ENCODE results near the gene HS2ST1. TPM values are rescaled to one million over a fixed set of nuclear protein-coding genes. Genes with fewer than 3 reads are reported as not detected.

Gene HS2ST1
- total and polyA plus RNA-seq, 5 donors from 2014 or later: 7.7 to 12.3 (median 8.0) TPM

GRCh38 chr1:87028576-87028975 is 114.1 kb downstream of the HS2ST1 start:
- H3K36me3 ChIP-seq (ENCODE audit: control insufficient read depth, insufficient read depth, low read length): no peaks in the 10 kb centered on the region
- no peak for DNase-seq
- Mint-ChIP-seq H3K9me3 (no peaks in the 10 kb centered on the region), H3K4me3 (no peak overlapping the region), H3K27me3 (no peaks in the 10 kb centered on the region), H3K4me1 (peaks cover 2 to 14% (median 4%) of the 10 kb centered on the region in 4 donors), H3K27ac (no peak overlapping the region), H3K36me3 (no peaks in the 10 kb centered on the region)
- no peak overlapping the region for H3K27ac ChIP-seq (ENCODE audit: insufficient read depth, low read length, poor library complexity, severe bottlenecking)
- H3K9me3 ChIP-seq (ENCODE audit: control insufficient read depth in 2 of 2, low read length in 2 of 2): no peaks in the 10 kb centered on the region
- no peak overlapping the region for H3K4me3 ChIP-seq (ENCODE audit: low read depth, low read length)
- no peaks in the 10 kb centered on the region for H3K27me3 ChIP-seq (ENCODE audit: control insufficient read depth, insufficient read depth, low read length)
- no peaks in the 10 kb centered on the region for H3K4me1 ChIP-seq (ENCODE audit: control insufficient read depth, insufficient read depth, low read length, poor library complexity, severe bottlenecking)
- ATAC-seq (ENCODE audit: low read depth in 2 of 2): no peak

GRCh38 chr1:87030740-87031690 is 116.6 kb downstream of the HS2ST1 start:
- H3K9me3 Mint-ChIP-seq: peaks cover 0 to 2% (median 0%) of the 10 kb centered on the region in 7 donors
- H3K27me3 Mint-ChIP-seq: no peaks in the 10 kb centered on the region
- ATAC-seq (ENCODE audit: low read depth in 2 of 2) (no peak), DNase-seq (no peak)
- no peak overlapping the region for H3K27ac Mint-ChIP-seq
- Histone ChIP-seq H3K36me3 (ENCODE audit: control insufficient read depth, insufficient read depth, low read length) (no peaks in the 10 kb centered on the region), H3K4me1 (ENCODE audit: control insufficient read depth, insufficient read depth, low read length, poor library complexity, severe bottlenecking) (no peaks in the 10 kb centered on the region), H3K4me3 (ENCODE audit: low read depth, low read length) (no peak overlapping the region), H3K27me3 (ENCODE audit: control insufficient read depth, insufficient read depth, low read length) (no peaks in the 10 kb centered on the region), H3K27ac (ENCODE audit: insufficient read depth, low read length, poor library complexity, severe bottlenecking) (no peak overlapping the region), H3K9me3 (ENCODE audit: control insufficient read depth in 2 of 2, low read length in 2 of 2) (no peaks in the 10 kb centered on the region)
- H3K36me3 Mint-ChIP-seq: no peaks in the 10 kb centered on the region
- H3K4me3 Mint-ChIP-seq: no peak overlapping the region
- peaks cover 0 to 7% (median 4%) of the 10 kb centered on the region in 4 donors for H3K4me1 Mint-ChIP-seq

GRCh38 chr1:87034351-87034750 is 119.9 kb downstream of the HS2ST1 start:
- Histone ChIP-seq H3K9me3 (ENCODE audit: control insufficient read depth in 2 of 2, low read length in 2 of 2) (no peaks in the 10 kb centered on the region), H3K36me3 (ENCODE audit: control insufficient read depth, insufficient read depth, low read length) (no peaks in the 10 kb centered on the region), H3K27ac (ENCODE audit: insufficient read depth, low read length, poor library complexity, severe bottlenecking) (no peak overlapping the region), H3K4me1 (ENCODE audit: control insufficient read depth, insufficient read depth, low read length, poor library complexity, severe bottlenecking) (no peaks in the 10 kb centered on the region), H3K27me3 (ENCODE audit: control insufficient read depth, insufficient read depth, low read length) (no peaks in the 10 kb centered on the region), H3K4me3 (ENCODE audit: low read depth, low read length) (no peak overlapping the region)
- Mint-ChIP-seq H3K27me3 (no peaks in the 10 kb centered on the region), H3K4me1 (peaks cover 0 to 4% (median 1%) of the 10 kb centered on the region in 4 donors), H3K27ac (no peak overlapping the region), H3K4me3 (no peak overlapping the region), H3K9me3 (peaks cover 0 to 2% (median 0%) of the 10 kb centered on the region in 7 donors), H3K36me3 (no peaks in the 10 kb centered on the region)
- DNase-seq: no peak
- no peak for ATAC-seq (ENCODE audit: low read depth in 2 of 2)

- no peaks in the 10 kb centered on the region for H3K36me3 Mint-ChIP-seq
- peaks cover 6 to 18% (median 9%) of the 10 kb centered on the region in 4 donors for H3K4me1 Mint-ChIP-seq
Observed at GRCh38 chr1:87039096-87039495, 124.7 kb downstream of the HS2ST1 start.

GRCh38 chr1:87042111-87042811 is 127.8 kb downstream of the HS2ST1 start:
- H3K9me3 Mint-ChIP-seq: peaks cover 0 to 8% (median 4%) of the 10 kb centered on the region in 7 donors
- no peaks in the 10 kb centered on the region for H3K27me3 Mint-ChIP-seq
- H3K36me3 Mint-ChIP-seq: peaks cover 9% of the 10 kb centered on the region
- H3K27ac Mint-ChIP-seq: no peak overlapping the region
- Histone ChIP-seq H3K4me1 (ENCODE audit: control insufficient read depth, insufficient read depth, low read length, poor library complexity, severe bottlenecking) (peaks cover 10% of the 10 kb centered on the region), H3K4me3 (ENCODE audit: low read depth, low read length) (no peak overlapping the region), H3K27ac (ENCODE audit: insufficient read depth, low read length, poor library complexity, severe bottlenecking) (no peak overlapping the region), H3K36me3 (ENCODE audit: control insufficient read depth, insufficient read depth, low read length) (no peaks in the 10 kb centered on the region), H3K27me3 (ENCODE audit: control insufficient read depth, insufficient read depth, low read length) (no peaks in the 10 kb centered on the region), H3K9me3 (ENCODE audit: control insufficient read depth in 2 of 2, low read length in 2 of 2) (no peaks in the 10 kb centered on the region)
- H3K4me3 Mint-ChIP-seq: no peak overlapping the region
- DNase-seq: no peak
- peaks cover 23 to 27% (median 25%) of the 10 kb centered on the region in 4 donors for H3K4me1 Mint-ChIP-seq
- ATAC-seq (ENCODE audit: low read depth in 2 of 2): no peak

More at GRCh38 chr1:87039096-87039495, 124.7 kb downstream of the HS2ST1 start:
- no peak overlapping the region for H3K4me3 Mint-ChIP-seq
- no peak overlapping the region for H3K27ac ChIP-seq (ENCODE audit: insufficient read depth, low read length, poor library complexity, severe bottlenecking)
- H3K27ac Mint-ChIP-seq: no peak overlapping the region
- H3K27me3 Mint-ChIP-seq: no peaks in the 10 kb centered on the region
- no peak for ATAC-seq (ENCODE audit: low read depth in 2 of 2)
- H3K9me3 ChIP-seq (ENCODE audit: control insufficient read depth in 2 of 2, low read length in 2 of 2): no peaks in the 10 kb centered on the region
- no peak for DNase-seq
- H3K36me3 ChIP-seq (ENCODE audit: control insufficient read depth, insufficient read depth, low read length): no peaks in the 10 kb centered on the region
- no peaks in the 10 kb centered on the region for H3K4me1 ChIP-seq (ENCODE audit: control insufficient read depth, insufficient read depth, low read length, poor library complexity, severe bottlenecking)
- no peaks in the 10 kb centered on the region for H3K27me3 ChIP-seq (ENCODE audit: control insufficient read depth, insufficient read depth, low read length)
- H3K4me3 ChIP-seq (ENCODE audit: low read depth, low read length): no peak overlapping the region
- peaks cover 0 to 2% (median 0%) of the 10 kb centered on the region in 7 donors for H3K9me3 Mint-ChIP-seq

GRCh38 chr1:87044424-87044823 is 130.0 kb downstream of the HS2ST1 start:
- Mint-ChIP-seq H3K27ac (peak overlapping the region in 2 of 3 donors; percentile 96), H3K4me3 (peak overlapping the region in 1 of 4 donors; percentile 0), H3K9me3 (peaks cover 0 to 18% (median 4%) of the 10 kb centered on the region in 7 donors), H3K36me3 (peaks cover 13% of the 10 kb centered on the region), H3K27me3 (no peaks in the 10 kb centered on the region), H3K4me1 (peaks cover 24 to 35% (median 30%) of the 10 kb centered on the region in 4 donors)
- Histone ChIP-seq H3K36me3 (ENCODE audit: control insufficient read depth, insufficient read depth, low read length) (no peaks in the 10 kb centered on the region), H3K27me3 (ENCODE audit: control insufficient read depth, insufficient read depth, low read length) (no peaks in the 10 kb centered on the region), H3K4me3 (ENCODE audit: low read depth, low read length) (no peak overlapping the region), H3K27ac (ENCODE audit: insufficient read depth, low read length, poor library complexity, severe bottlenecking) (no peak overlapping the region), H3K9me3 (ENCODE audit: control insufficient read depth in 2 of 2, low read length in 2 of 2) (peaks cover 0 to 4% of the 10 kb centered on the region in 2 experiments), H3K4me1 (ENCODE audit: control insufficient read depth, insufficient read depth, low read length, poor library complexity, severe bottlenecking) (peaks cover 10% of the 10 kb centered on the region)
- ATAC-seq (ENCODE audit: low read depth in 2 of 2) (no peak), DNase-seq (no peak)

- no peak overlapping the region for H3K4me3 ChIP-seq (ENCODE audit: low read depth, low read length)
- Mint-ChIP-seq H3K36me3 (peaks cover 13% of the 10 kb centered on the region), H3K4me3 (peak overlapping the region in 2 of 4 donors; percentile 0 to 9), H3K4me1 (peaks cover 27 to 39% (median 33%) of the 10 kb centered on the region in 4 donors), H3K27me3 (no peaks in the 10 kb centered on the region), H3K9me3 (peaks cover 0 to 18% (median 4%) of the 10 kb centered on the region in 7 donors), H3K27ac (peak overlapping the region; percentile 6 to 96 (median 96))
- peaks cover 10% of the 10 kb centered on the region for H3K4me1 ChIP-seq (ENCODE audit: control insufficient read depth, insufficient read depth, low read length, poor library complexity, severe bottlenecking)
- H3K27me3 ChIP-seq (ENCODE audit: control insufficient read depth, insufficient read depth, low read length): no peaks in the 10 kb centered on the region
- peak; percentile 83 to 90 for ATAC-seq (ENCODE audit: low read depth in 2 of 2)
- H3K36me3 ChIP-seq (ENCODE audit: control insufficient read depth, insufficient read depth, low read length): no peaks in the 10 kb centered on the region
- peaks cover 0 to 4% of the 10 kb centered on the region in 2 experiments for H3K9me3 ChIP-seq (ENCODE audit: control insufficient read depth in 2 of 2, low read length in 2 of 2)
- H3K27ac ChIP-seq (ENCODE audit: insufficient read depth, low read length, poor library complexity, severe bottlenecking): peak overlapping the region; percentile 28
- peak; percentile 2 to 74 (median 67) for DNase-seq
Observed at GRCh38 chr1:87044840-87045239, 130.4 kb downstream of the HS2ST1 start.
